Measurements from ENCODE around the gene GPR3.

GPR3 gene

GRCh38 chr1:27358038-27358927, 34.1 kb upstream of the GPR3 start:
- in situ Hi-C loops (cut with HindIII; ENCODE audit: low sequenced_read_pairs): no loop called here

GRCh38 chr1:27358928-27359313, 33.5 kb upstream of the GPR3 start:
- in situ Hi-C loops (cut with HindIII; ENCODE audit: low sequenced_read_pairs): no loop called here

GRCh38 chr1:27359822-27360158, 32.6 kb upstream of the GPR3 start:
- in situ Hi-C loops (cut with HindIII; ENCODE audit: low sequenced_read_pairs): no loop called here

- in situ Hi-C loops (cut with HindIII; ENCODE audit: low sequenced_read_pairs): no loop called here
Measured at GRCh38 chr1:27360159-27361043, 32.0 kb upstream of the GPR3 start.

- in situ Hi-C loops (cut with HindIII; ENCODE audit: low sequenced_read_pairs): no loop called here
Measured at GRCh38 chr1:27361044-27361402, 31.4 kb upstream of the GPR3 start.

GRCh38 chr1:27361553-27361952, 30.9 kb upstream of the GPR3 start:
- in situ Hi-C loops (cut with HindIII; ENCODE audit: low sequenced_read_pairs): no loop called here

GRCh38 chr1:27363766-27364695, 28.4 kb upstream of the GPR3 start:
- in situ Hi-C loops (cut with HindIII; ENCODE audit: low sequenced_read_pairs): no loop called here

GRCh38 chr1:27364696-27365371, 27.6 kb upstream of the GPR3 start:
- in situ Hi-C loops (cut with HindIII; ENCODE audit: low sequenced_read_pairs): no loop called here

- in situ Hi-C loops (cut with HindIII; ENCODE audit: low sequenced_read_pairs): no loop called here
Measured at GRCh38 chr1:27365372-27366112, 26.9 kb upstream of the GPR3 start.

GRCh38 chr1:27366113-27366410, 26.4 kb upstream of the GPR3 start:
- in situ Hi-C loops (cut with HindIII; ENCODE audit: low sequenced_read_pairs): no loop called here

- in situ Hi-C loops (cut with HindIII; ENCODE audit: low sequenced_read_pairs): no loop called here
Measured at GRCh38 chr1:27366411-27367159, 25.8 kb upstream of the GPR3 start, which contains the start of gene MAP3K6. TSS of gene MAP3K6 (minus strand) at chr1:27366961. CDS start at chr1:27366597, 364 bp downstream.

GRCh38 chr1:27367160-27367650, 25.2 kb upstream of the GPR3 start:
- in situ Hi-C loops (cut with HindIII; ENCODE audit: low sequenced_read_pairs): no loop called here

- in situ Hi-C loops (cut with HindIII; ENCODE audit: low sequenced_read_pairs): no loop called here
Measured at GRCh38 chr1:27368869-27369582, 23.4 kb upstream of the GPR3 start.

GRCh38 chr1:27372022-27372807, 20.2 kb upstream of the GPR3 start:
- in situ Hi-C loops (cut with HindIII; ENCODE audit: low sequenced_read_pairs): no loop called here

- in situ Hi-C loops (cut with HindIII; ENCODE audit: low sequenced_read_pairs): no loop called here
Measured at GRCh38 chr1:27372808-27373690, 19.4 kb upstream of the GPR3 start.

- in situ Hi-C loops (cut with HindIII; ENCODE audit: low sequenced_read_pairs): no loop called here
Measured at GRCh38 chr1:27374362-27375086, 17.9 kb upstream of the GPR3 start, which contains the start of gene FCN3. TSS of gene FCN3 (minus strand) at chr1:27374824. CDS start at chr1:27374818, 6 bp downstream.
